Nephron progenitor cell (in vitro differentiated cells): ENCODE data around the gene FCAMR.

Source experiments
- DNase-seq: peaks from one replicate; pipeline ENCODE4 v3.0.0; 2021
- H3K27ac Mint-ChIP-seq: 2 replicates; pipeline ENCODE4 v1.8.0; 2021; ENCODE audit warnings: mild to moderate bottlenecking, moderate library complexity, mixed read lengths
- H3K27me3 Mint-ChIP-seq: 2 replicates; pipeline ENCODE4 v1.8.0; 2021; ENCODE audit warnings: mild to moderate bottlenecking, low read depth, mixed read lengths; ENCODE audit not compliant: poor library complexity
- H3K36me3 Mint-ChIP-seq: 2 replicates; pipeline ENCODE4 v1.8.0; 2021; ENCODE audit warnings: low read depth, mixed read lengths
- H3K4me1 Mint-ChIP-seq: 2 replicates; pipeline ENCODE4 v1.8.0; 2021; ENCODE audit warnings: mixed read lengths
- H3K4me3 Mint-ChIP-seq: 2 replicates; pipeline ENCODE4 v1.8.0; 2021; ENCODE audit warnings: mild to moderate bottlenecking, moderate library complexity, mixed read lengths
- H3K9me3 Mint-ChIP-seq: 2 replicates; pipeline ENCODE4 v1.8.0; 2021; ENCODE audit warnings: mild to moderate bottlenecking, moderate library complexity, mixed read lengths
- CTCF ChIP-seq: fragments of 200-600 bp; sonication (generic); IDR thresholded peaks from 2 replicates; pipeline ENCODE4 v1.5.0; 2021; ENCODE audit warnings: antibody characterized with exemption

FCAMR gene, protein sequence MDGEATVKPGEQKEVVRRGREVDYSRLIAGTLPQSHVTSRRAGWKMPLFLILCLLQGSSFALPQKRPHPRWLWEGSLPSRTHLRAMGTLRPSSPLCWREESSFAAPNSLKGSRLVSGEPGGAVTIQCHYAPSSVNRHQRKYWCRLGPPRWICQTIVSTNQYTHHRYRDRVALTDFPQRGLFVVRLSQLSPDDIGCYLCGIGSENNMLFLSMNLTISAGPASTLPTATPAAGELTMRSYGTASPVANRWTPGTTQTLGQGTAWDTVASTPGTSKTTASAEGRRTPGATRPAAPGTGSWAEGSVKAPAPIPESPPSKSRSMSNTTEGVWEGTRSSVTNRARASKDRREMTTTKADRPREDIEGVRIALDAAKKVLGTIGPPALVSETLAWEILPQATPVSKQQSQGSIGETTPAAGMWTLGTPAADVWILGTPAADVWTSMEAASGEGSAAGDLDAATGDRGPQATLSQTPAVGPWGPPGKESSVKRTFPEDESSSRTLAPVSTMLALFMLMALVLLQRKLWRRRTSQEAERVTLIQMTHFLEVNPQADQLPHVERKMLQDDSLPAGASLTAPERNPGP

DNA sequence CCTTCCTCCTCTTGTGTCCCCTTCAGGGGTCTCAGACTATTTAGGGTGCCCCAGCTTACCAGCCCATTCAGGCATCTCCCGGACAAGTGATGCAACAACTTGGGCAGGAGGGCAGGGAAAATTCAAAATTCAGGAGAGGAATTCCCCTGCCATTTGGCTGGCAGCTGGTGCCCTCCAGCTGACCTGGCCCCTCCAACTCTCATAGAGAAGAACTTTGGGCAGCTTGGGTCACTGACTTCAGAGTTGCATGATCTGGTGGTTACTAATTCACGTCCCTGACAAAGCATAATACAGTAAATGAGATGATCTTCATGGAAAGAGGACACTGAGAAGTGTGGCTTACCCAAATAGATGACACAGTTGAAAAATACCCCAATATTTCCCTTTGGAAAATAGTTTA lies at the start of gene FCAMR:
TSS of gene FCAMR (minus strand) at position 15 of the 400 bp plus-strand sequence. CDS start 335 bp downstream, outside the sequence.
- no peaks in the 10 kb centered on the region for H3K4me1 Mint-ChIP-seq
- no peaks in the 10 kb centered on the region for H3K36me3 Mint-ChIP-seq
- H3K27me3 Mint-ChIP-seq = peaks cover 39% of the 10 kb centered on the region
- no peak within 1 kb of the TSS for H3K27ac Mint-ChIP-seq
- TF ChIP-seq CTCF = no peak
- H3K4me3 Mint-ChIP-seq = no peak within 1 kb of the TSS
- no peaks in the 10 kb centered on the region for H3K9me3 Mint-ChIP-seq
- no peak for DNase-seq

DNA sequence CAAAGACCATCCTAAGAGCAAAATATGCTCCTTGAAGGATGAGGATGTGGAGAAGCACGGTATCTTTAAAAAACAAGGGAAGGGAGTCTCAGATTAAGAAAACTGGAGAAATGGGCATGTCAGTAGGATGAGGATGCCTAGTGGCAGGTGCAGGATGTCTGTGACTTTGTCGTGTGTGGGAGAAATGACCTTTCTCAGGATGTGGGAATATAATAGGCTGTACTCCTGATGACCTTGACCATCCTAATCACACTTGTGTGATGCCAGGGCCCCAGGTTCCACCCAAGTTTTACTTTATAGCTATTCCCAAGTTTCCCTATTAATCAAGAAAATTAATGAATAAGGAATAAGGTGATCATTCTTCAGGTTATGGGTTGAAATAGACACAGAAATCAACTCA lies 49.4 kb upstream of the FCAMR start:
- Mint-ChIP-seq H3K36me3 (no peaks in the 10 kb centered on the region), H3K9me3 (no peaks in the 10 kb centered on the region), H3K4me3 (no peak overlapping the region), H3K4me1 (peaks cover 10% of the 10 kb centered on the region), H3K27me3 (peaks cover 33% of the 10 kb centered on the region), H3K27ac (no peak overlapping the region)
- no peak for TF ChIP-seq CTCF
- DNase-seq = no peak

GRCh38 chr1:207019161-207019560 lies 48.9 kb upstream of the FCAMR start:
- DNase-seq = no peak
- Mint-ChIP-seq H3K27me3 (peaks cover 38% of the 10 kb centered on the region), H3K27ac (no peak overlapping the region), H3K36me3 (no peaks in the 10 kb centered on the region), H3K4me3 (no peak overlapping the region), H3K9me3 (no peaks in the 10 kb centered on the region), H3K4me1 (peaks cover 6% of the 10 kb centered on the region)
- TF ChIP-seq CTCF = no peak

DNA sequence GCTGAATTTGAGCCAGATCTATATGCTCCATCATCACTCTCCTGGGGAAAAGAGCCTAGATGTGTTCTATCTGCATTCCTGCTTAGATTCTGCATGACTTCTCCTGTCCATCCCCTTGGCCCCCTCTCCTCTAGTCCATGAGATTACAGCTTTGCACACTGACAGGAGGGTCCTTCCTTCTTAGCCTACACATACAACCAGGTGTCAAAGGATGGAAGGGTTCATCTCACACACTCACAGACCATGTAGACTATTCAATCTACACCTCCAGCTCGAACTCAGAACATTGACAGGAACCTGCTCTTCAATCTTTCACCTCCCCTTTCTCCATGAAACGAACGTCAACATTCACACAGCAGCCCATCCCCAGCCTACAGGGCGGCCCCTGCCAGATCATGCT lies 48.4 kb upstream of the FCAMR start:
- no peaks in the 10 kb centered on the region for H3K9me3 Mint-ChIP-seq
- no peak overlapping the region for H3K4me3 Mint-ChIP-seq
- H3K27me3 Mint-ChIP-seq = peaks cover 39% of the 10 kb centered on the region
- no peaks in the 10 kb centered on the region for H3K36me3 Mint-ChIP-seq
- DNase-seq = no peak
- peaks cover 6% of the 10 kb centered on the region for H3K4me1 Mint-ChIP-seq
- no peak overlapping the region for H3K27ac Mint-ChIP-seq
- TF ChIP-seq CTCF = no peak

- Mint-ChIP-seq H3K27ac (no peak overlapping the region), H3K36me3 (no peaks in the 10 kb centered on the region), H3K27me3 (peaks cover 43% of the 10 kb centered on the region), H3K4me3 (no peak overlapping the region), H3K4me1 (peaks cover 6% of the 10 kb centered on the region), H3K9me3 (no peaks in the 10 kb centered on the region)
- DNase-seq = no peak
- TF ChIP-seq CTCF = no peak
Observed at GRCh38 chr1:207017615-207018559, 47.6 kb upstream of the FCAMR start.
